Testis (tissue), 3 donors: ENCODE results near the gene THEMIS2. TPM values are rescaled to one million over a fixed set of nuclear protein-coding genes. Genes with fewer than 3 reads are reported as not detected.

Experiments
- DNase-seq: peaks from one replicate; pipeline ENCODE4 v3.0.0-alpha.2; 2019
- H3K27ac ChIP-seq, 2 donors: fragments of 200-600 bp; sonication (generic); one replicate each; pipeline ENCODE4 v1.5.1; 2019
- H3K27me3 ChIP-seq: fragments of 200-600 bp; sonication (generic); one replicate; pipeline ENCODE4 v1.5.1; 2019
- H3K36me3 ChIP-seq: fragments of 200-600 bp; sonication (generic); one replicate; pipeline ENCODE4 v1.5.1; 2017; ENCODE audit warnings: low read depth; ENCODE audit errors: missing control alignments
- H3K4me1 ChIP-seq: fragments of 200-600 bp; sonication (generic); one replicate; pipeline ENCODE4 v1.5.1; 2019
- H3K4me3 ChIP-seq, 2 donors: fragments of 200-600 bp; sonication (generic); one replicate each; pipeline ENCODE4 v1.5.1; 2017 to 2019
- H3K9me3 ChIP-seq: fragments of 200-600 bp; sonication (generic); one replicate; pipeline ENCODE4 v1.5.1; 2017
- POLR2A ChIP-seq: fragments of 450-650 bp; IDR thresholded peaks from one replicate; pipeline ENCODE4 v1.6.1; 2017; ENCODE audit warnings: antibody characterized with exemption, mild to moderate bottlenecking, moderate library complexity
- WGBS, 2 donors: methylation state at CpG; one replicate each; pipeline ENCODE4 v1.1.5; 2018; 5-methylcytosine and 5-hydroxymethylcytosine counted together
- intact Hi-C: fragments of 100-400 bp; cut with DNase I; formaldehyde crosslinking; loops from one replicate; pipeline ENCODE4 v1.15.1; 2023; ENCODE audit warnings: low total_unique reads
- polyA plus RNA-seq: library from polyadenylated mRNA; stranded (reverse); fragments of 350-450 nt; fragmentation: Illumina TruSeq; extraction: RNeasy Lipid Tissue Mini Kit (QIAGEN cat#74804); gene quantifications from one replicate; pipeline ENCODE4 v1.2.3, GENCODE V29; 2014; ENCODE audit warnings: low read depth, low replicate concordance; ENCODE audit not compliant: insufficient read depth
- total RNA-seq, 2 donors: library from RNA; depleted of rRNA; stranded (reverse); fragments of >200 nt; gene quantifications; one replicate each; pipeline ENCODE4 v1.2.3, GENCODE V29; 2016
- TF ChIP-seq, protein P1 (sequence below), 3 experiments: fragments of 450-650 bp in 2 of 3; fragments of 200-600 bp in 1 of 3; sonication (generic) in 1 of 3; IDR thresholded peaks; one replicate each; pipeline ENCODE4 v1.5.1; 2016 to 2019; ENCODE audit warnings: antibody characterized with exemption in 3 of 3, mild to moderate bottlenecking in 2 of 3, moderate library complexity in 1 of 3

THEMIS2 gene
- total and polyA plus RNA-seq, 3 donors from 2014 or later: 56.9 to 132 (median 103) TPM

DNA sequence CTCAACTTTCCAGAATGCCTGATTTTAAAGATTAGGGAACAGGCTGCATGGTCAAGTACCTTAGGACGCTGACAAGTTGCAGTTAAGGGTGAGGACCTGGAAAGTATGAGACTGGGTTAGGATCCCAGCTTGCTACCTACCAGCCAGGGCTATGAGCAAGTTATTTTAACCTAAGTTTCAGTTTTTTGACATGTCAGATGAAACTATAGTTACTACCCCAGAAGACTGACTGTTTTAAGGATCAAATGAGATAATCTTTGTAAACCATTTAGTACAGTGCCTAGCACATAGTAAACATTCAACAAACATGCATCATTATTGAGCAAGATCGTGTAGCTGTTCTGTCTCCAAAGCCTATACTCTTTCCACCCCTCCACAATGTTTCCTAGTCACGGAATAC lies 14.4 kb downstream of the THEMIS2 start:
- 80 to 87% methylated on average over 3 of the region's 3 CpGs for WGBS, 2 donors
- H3K27ac ChIP-seq: peak overlapping the region in 1 of 2 donors; percentile 54
- TF ChIP-seq POLR2A: no peak
- TF ChIP-seq, protein P1, sequence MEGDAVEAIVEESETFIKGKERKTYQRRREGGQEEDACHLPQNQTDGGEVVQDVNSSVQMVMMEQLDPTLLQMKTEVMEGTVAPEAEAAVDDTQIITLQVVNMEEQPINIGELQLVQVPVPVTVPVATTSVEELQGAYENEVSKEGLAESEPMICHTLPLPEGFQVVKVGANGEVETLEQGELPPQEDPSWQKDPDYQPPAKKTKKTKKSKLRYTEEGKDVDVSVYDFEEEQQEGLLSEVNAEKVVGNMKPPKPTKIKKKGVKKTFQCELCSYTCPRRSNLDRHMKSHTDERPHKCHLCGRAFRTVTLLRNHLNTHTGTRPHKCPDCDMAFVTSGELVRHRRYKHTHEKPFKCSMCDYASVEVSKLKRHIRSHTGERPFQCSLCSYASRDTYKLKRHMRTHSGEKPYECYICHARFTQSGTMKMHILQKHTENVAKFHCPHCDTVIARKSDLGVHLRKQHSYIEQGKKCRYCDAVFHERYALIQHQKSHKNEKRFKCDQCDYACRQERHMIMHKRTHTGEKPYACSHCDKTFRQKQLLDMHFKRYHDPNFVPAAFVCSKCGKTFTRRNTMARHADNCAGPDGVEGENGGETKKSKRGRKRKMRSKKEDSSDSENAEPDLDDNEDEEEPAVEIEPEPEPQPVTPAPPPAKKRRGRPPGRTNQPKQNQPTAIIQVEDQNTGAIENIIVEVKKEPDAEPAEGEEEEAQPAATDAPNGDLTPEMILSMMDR (IDR thresholded peaks at IDR 0.05): no peak
- intact Hi-C loops: no loop called here
- no peaks in the 10 kb centered on the region for H3K9me3 ChIP-seq
- no peaks in the 10 kb centered on the region for H3K4me1 ChIP-seq
- H3K4me3 ChIP-seq: no peak overlapping the region
- no peak for DNase-seq
- H3K27me3 ChIP-seq: no peaks in the 10 kb centered on the region
- H3K36me3 ChIP-seq: no peaks in the 10 kb centered on the region

DNA sequence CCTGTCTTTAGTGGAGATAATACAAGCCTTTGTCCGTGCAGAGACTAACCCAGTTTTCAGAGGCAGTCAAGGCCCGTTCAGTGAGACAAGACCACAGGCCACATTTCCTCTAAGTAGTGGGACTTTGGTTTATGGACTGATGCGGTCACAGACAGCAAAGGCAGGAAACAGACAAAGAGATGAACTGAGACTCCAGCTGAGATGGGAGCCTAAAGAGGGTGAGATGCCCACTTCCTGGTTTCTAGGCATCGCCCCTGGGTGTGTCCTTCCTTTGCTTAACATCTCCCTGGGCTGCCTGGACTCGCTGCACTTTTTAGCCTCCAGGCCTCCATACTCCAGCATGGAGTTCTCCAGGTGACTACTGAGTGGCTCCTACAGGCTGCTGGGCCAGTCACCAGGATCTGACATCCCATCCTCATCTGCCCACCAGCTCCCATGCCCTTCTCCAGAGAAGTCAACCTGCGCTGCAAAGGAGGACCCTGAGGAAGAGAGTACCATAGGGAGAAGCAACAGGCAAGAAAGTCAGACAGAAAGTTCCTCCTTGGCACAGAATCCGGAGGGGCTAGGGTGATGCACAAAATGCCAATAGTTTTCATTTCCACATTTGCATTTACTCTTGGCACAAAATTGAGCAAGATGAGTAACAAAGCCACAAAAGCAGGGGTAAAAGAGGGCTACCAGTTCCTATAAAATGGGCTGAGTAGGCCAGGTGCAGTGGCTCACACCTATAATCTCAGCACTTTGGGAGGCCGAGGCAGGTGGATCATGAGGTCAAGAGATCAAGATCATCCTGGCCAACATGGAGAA lies 15.1 kb downstream of the THEMIS2 start:
- H3K4me3 ChIP-seq: no peak overlapping the region
- peak overlapping the region in 1 of 2 donors; percentile 54 for H3K27ac ChIP-seq
- no peaks in the 10 kb centered on the region for H3K9me3 ChIP-seq
- 79 to 87% methylated on average over 8 of the region's 8 CpGs for WGBS, 2 donors
- intact Hi-C loops: no loop called here
- no peaks in the 10 kb centered on the region for H3K36me3 ChIP-seq
- H3K27me3 ChIP-seq: no peaks in the 10 kb centered on the region
- no peak for DNase-seq
- H3K4me1 ChIP-seq: no peaks in the 10 kb centered on the region
- TF ChIP-seq POLR2A: no peak
- TF ChIP-seq, protein P1 (IDR thresholded peaks at IDR 0.05): no peak

DNA sequence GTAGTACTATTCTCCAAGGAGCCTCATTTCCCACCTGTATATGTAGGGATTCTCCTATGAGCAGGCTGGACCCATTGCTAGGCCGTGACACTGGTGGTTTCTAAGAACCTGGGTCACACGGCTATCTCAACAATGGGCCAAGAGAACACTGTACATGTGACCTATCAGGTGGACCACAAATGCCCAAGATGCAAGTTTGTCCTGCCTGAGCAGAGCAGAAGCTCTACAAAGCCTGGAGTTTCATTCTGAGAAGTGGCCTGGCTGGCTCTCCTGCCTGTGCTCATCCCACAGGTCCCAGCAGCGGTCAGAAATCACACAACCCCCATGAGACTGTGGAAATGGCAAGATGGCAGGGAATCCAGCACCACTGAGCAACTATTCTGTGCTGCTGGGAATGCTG lies 17.2 kb downstream of the THEMIS2 start:
- Histone ChIP-seq H3K4me1 (no peaks in the 10 kb centered on the region), H3K27me3 (no peaks in the 10 kb centered on the region), H3K9me3 (no peaks in the 10 kb centered on the region), H3K27ac (peak overlapping the region; percentile 13 to 64), H3K4me3 (no peak overlapping the region), H3K36me3 (no peaks in the 10 kb centered on the region)
- intact Hi-C loops: no loop called here
- TF ChIP-seq, protein P1 (IDR thresholded peaks at IDR 0.05): no peak
- TF ChIP-seq POLR2A: no peak
- DNase-seq: no peak
- WGBS, 2 donors: 83 to 91% methylated on average over 3 of the region's 3 CpGs

DNA sequence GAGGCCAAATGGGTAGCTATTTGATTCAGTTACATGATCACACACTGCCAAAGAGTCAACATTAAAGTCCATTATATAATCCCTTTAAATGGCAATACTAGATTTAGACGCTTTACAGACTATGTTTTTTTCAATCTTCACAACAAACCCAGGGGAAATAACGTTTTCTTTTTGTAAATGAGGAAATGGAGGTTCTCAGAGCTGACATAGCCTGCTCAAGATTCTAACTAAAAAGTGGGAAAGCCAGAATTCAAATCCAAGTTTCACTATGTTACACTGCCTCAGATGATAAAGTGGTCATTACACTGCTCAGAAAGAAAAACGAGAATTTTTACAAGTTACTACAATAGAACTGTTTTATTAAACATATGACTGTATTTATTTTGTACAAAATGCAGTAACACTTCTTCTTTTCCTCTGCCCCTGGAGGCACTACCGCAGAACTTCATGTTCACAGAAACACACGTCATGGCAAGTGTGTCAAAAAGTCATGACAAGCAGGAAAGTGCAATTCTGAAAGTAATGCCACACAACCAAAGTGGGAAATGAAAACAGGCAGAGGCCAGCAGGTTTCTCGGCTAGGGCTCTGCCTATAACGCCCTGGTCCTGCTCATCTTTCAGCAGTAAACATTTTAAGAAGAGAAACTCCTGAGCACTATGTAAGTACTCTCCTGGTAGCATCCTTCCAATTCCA lies 19.0 kb downstream of the THEMIS2 start:
- Histone ChIP-seq H3K27me3 (no peaks in the 10 kb centered on the region), H3K36me3 (no peaks in the 10 kb centered on the region), H3K4me1 (no peaks in the 10 kb centered on the region), H3K4me3 (no peak overlapping the region), H3K27ac (peak overlapping the region; percentile 4 to 64), H3K9me3 (no peaks in the 10 kb centered on the region)
- intact Hi-C loops: no loop called here
- DNase-seq: no peak
- TF ChIP-seq, protein P1 (IDR thresholded peaks at IDR 0.05): no peak
- TF ChIP-seq POLR2A: no peak
- WGBS, 2 donors: 75 to 79% methylated on average over 7 of the region's 7 CpGs
